ENCODE measurements around the gene FBXO41. TPM values are rescaled to one million over a fixed set of nuclear protein-coding genes. Genes with fewer than 3 reads are reported as not detected.

Gene FBXO41
- total and polyA plus RNA-seq, 2 donors (not counting 3 experiments of a cell fraction or from before 2014, with no cell fraction given) = 0.88 to 1.5 TPM

- no TSS peak for BruUV-seq (replicated peaks)
- H3K36me3 ChIP-seq (ENCODE audit: control insufficient read depth in 2 of 2, extremely low read depth in 1 of 2, insufficient read depth in 2 of 2, low read length in 2 of 2) = no peaks in the 10 kb centered on the region
- H2AFZ ChIP-seq (ENCODE audit: low read depth, low read length) = no peak overlapping the region
- FAIRE-seq (no peak), DNase-seq (ENCODE audit: low read depth, low spot score) (no peak)
- intact Hi-C loops (cut with micrococcal nuclease) = no loop called here
- H3K9me3 ChIP-seq (replicated peaks; ENCODE audit: control insufficient read depth, insufficient read depth, low read length) = no peaks in the 10 kb centered on the region
- no peak overlapping the region for H3K4me3 ChIP-seq (replicated peaks in 1 of 3; ENCODE audit: insufficient read depth in 1 of 3, low read depth in 1 of 3, low read length in 3 of 3)
- POLR2A ChIA-PET = no interaction called here
- no peak overlapping the region for H3K27ac ChIP-seq (ENCODE audit: insufficient read depth, low read depth, low read length)
- dilution Hi-C loops (cut with MboI; ENCODE audit: extremely low pct_ligation_motif_present, low sequenced_read_pairs) = no loop called here
- peaks cover 4% of the 10 kb centered on the region for H3K4me1 ChIP-seq (ENCODE audit: control insufficient read depth, extremely low read depth, insufficient read depth, low read length)
- H3K4me2 ChIP-seq (ENCODE audit: insufficient read depth, low read length) = no peak overlapping the region
- H3K9me1 ChIP-seq (replicated peaks; ENCODE audit: control insufficient read depth, extremely low read depth, insufficient read depth, low read length) = no peaks in the 10 kb centered on the region
- peaks cover 25 to 54% of the 10 kb centered on the region in 2 experiments for H3K27me3 ChIP-seq (ENCODE audit: control insufficient read depth in 2 of 2, insufficient read depth in 2 of 2, low read length in 2 of 2)
- TF ChIP-seq JUN (IDR thresholded peaks at IDR 0.05; ENCODE audit: borderline replicate concordance, insufficient read depth, insufficient read length, low read depth) = no peak
- no peak for TF ChIP-seq MAX (IDR thresholded peaks at IDR 0.05; ENCODE audit: insufficient read depth, insufficient read length)
- no peak for TF ChIP-seq EZH2 (IDR thresholded peaks at IDR 0.05; ENCODE audit: borderline replicate concordance, low read depth, low read length, severe bottlenecking)
- no peak for TF ChIP-seq GATA2 (IDR thresholded peaks at IDR 0.05; ENCODE audit: insufficient read depth, insufficient read length, low read depth, low read length)
- TF ChIP-seq FOS (IDR thresholded peaks at IDR 0.05; ENCODE audit: borderline replicate concordance, insufficient read depth, low read length) = no peak
- no peak for TF ChIP-seq POLR2A (IDR thresholded peaks at IDR 0.05; ENCODE audit: low read depth, low read length)
- no peak for TF ChIP-seq MYC (IDR thresholded peaks at IDR 0.05; ENCODE audit: low read depth, low read length)
- TF ChIP-seq CTCF (IDR thresholded peaks at IDR 0.05; ENCODE audit: extremely low read depth in 1 of 2, insufficient read depth in 1 of 2, low read depth in 1 of 2, low read length in 2 of 2) = no peak
- no peak for TF ChIP-seq POLR2AphosphoS5 (IDR thresholded peaks at IDR 0.05; ENCODE audit: insufficient read depth, low read depth, low read length)
- H3K79me2 ChIP-seq (ENCODE audit: control insufficient read depth, insufficient read depth, low read length) = no peaks in the 10 kb centered on the region
- no peak overlapping the region for H3K9ac ChIP-seq (replicated peaks; ENCODE audit: extremely low read depth, insufficient read depth, low read length)
- H4K20me1 ChIP-seq (replicated peaks; ENCODE audit: control insufficient read depth, extremely low read depth, insufficient read depth, low read length) = no peaks in the 10 kb centered on the region
- CTCF ChIA-PET = no interaction called here
These were observed 971 bp upstream of the FBXO41 start for GRCh38 chr2:73285159-73285739.
